Astrocyte (in vitro differentiated cells and primary cell): ENCODE measurements around the gene ZNF605. TPM values are rescaled to one million over a fixed set of nuclear protein-coding genes. Genes with fewer than 3 reads are reported as not detected.

Experiments used
- DNase-seq: peaks from one replicate; pipeline ENCODE4 v3.0.0-alpha.2; 2010; ENCODE audit warnings: low read depth
- FAIRE-seq: peaks from 2 replicates; lab custom pipeline; 2011; peaks lifted over from hg19 to GRCh38; lab: Jason Lieb, UNC
- H2AFZ ChIP-seq: 2 replicates; pipeline ENCODE4 v1.6.0; 2012; ENCODE audit warnings: low read depth, low read length, inconsistent platforms
- H3K27ac ChIP-seq: 2 replicates; pipeline ENCODE4 v1.5.1; 2011; ENCODE audit warnings: low read depth, low read length, inconsistent platforms
- H3K27me3 ChIP-seq: 2 replicates; pipeline ENCODE4 v1.6.0; 2011; ENCODE audit warnings: low read length, inconsistent platforms; ENCODE audit not compliant: insufficient read depth
- H3K36me3 ChIP-seq: 2 replicates; pipeline ENCODE4 v1.5.1; 2011; ENCODE audit warnings: low read length, inconsistent platforms; ENCODE audit not compliant: insufficient read depth
- H3K4me1 ChIP-seq: 2 replicates; pipeline ENCODE4 v1.5.1; 2011; ENCODE audit warnings: low read length, inconsistent platforms; ENCODE audit not compliant: insufficient read depth
- H3K4me2 ChIP-seq: 2 replicates; pipeline ENCODE4 v1.6.0; 2012; ENCODE audit warnings: low read length, inconsistent platforms
- H3K4me3 ChIP-seq: 2 replicates; pipeline ENCODE4 v1.5.1; 2011; ENCODE audit warnings: low read depth, mild to moderate bottlenecking, low read length, inconsistent platforms; ENCODE audit not compliant: insufficient read depth
- H3K79me2 ChIP-seq: 2 replicates; pipeline ENCODE4 v1.6.0; 2012; ENCODE audit warnings: mild to moderate bottlenecking, low read length, inconsistent platforms; ENCODE audit not compliant: insufficient read depth
- H3K9ac ChIP-seq: 2 replicates; pipeline ENCODE4 v1.6.0; 2012; ENCODE audit warnings: mild to moderate bottlenecking, low read length, inconsistent platforms
- H3K9me3 ChIP-seq: 2 replicates; pipeline ENCODE4 v1.5.1; 2012; ENCODE audit warnings: low read depth, mild to moderate bottlenecking, low read length, inconsistent platforms; ENCODE audit not compliant: insufficient read depth
- H4K20me1 ChIP-seq: 2 replicates; pipeline ENCODE4 v1.6.0; 2012; ENCODE audit warnings: low read length, inconsistent platforms; ENCODE audit not compliant: insufficient read depth
- H3K27ac Mint-ChIP-seq: one replicate; pipeline ENCODE4 v1.8.0; 2021; ENCODE audit warnings: mild to moderate bottlenecking, mixed read lengths; ENCODE audit not compliant: unreplicated experiment
- H3K27me3 Mint-ChIP-seq: one replicate; pipeline ENCODE4 v1.8.0; 2021; ENCODE audit warnings: low read depth, mixed read lengths; ENCODE audit not compliant: unreplicated experiment
- H3K36me3 Mint-ChIP-seq: one replicate; pipeline ENCODE4 v1.8.0; 2021; ENCODE audit warnings: low read depth, mixed read lengths; ENCODE audit not compliant: unreplicated experiment
- H3K4me1 Mint-ChIP-seq: one replicate; pipeline ENCODE4 v1.8.0; 2021; ENCODE audit warnings: low read depth, mixed read lengths; ENCODE audit not compliant: unreplicated experiment
- H3K4me3 Mint-ChIP-seq: one replicate; pipeline ENCODE4 v1.8.0; 2021; ENCODE audit warnings: mild to moderate bottlenecking, moderate library complexity, mixed read lengths; ENCODE audit not compliant: unreplicated experiment
- H3K9me3 Mint-ChIP-seq: one replicate; pipeline ENCODE4 v1.8.0; 2021; ENCODE audit warnings: mild to moderate bottlenecking, mixed read lengths; ENCODE audit not compliant: unreplicated experiment
- CTCF ChIP-seq: IDR thresholded peaks from 2 replicates; pipeline ENCODE4 v1.5.1; 2011; ENCODE audit warnings: low read depth, mild to moderate bottlenecking, inconsistent platforms, low read length, moderate library complexity; ENCODE audit not compliant: insufficient read depth
- EZH2 ChIP-seq: IDR thresholded peaks from 2 replicates; pipeline ENCODE4 v1.6.1; 2012; ENCODE audit warnings: mild to moderate bottlenecking, low read length, inconsistent platforms; ENCODE audit not compliant: insufficient read depth
- total RNA-seq: library from RNA; stranded (reverse); gene quantifications from 2 replicates; pipeline ENCODE4 v1.2.1, GENCODE V29; 2021

ZNF605 gene
- total RNA-seq, 1 donor from 2014 or later = 16.2 TPM

GRCh38 chr12:132874175-132874574 lies 81.9 kb downstream of the ZNF605 start:
- Histone ChIP-seq H3K4me2 (no peak overlapping the region), H4K20me1 (peaks cover 32% of the 10 kb centered on the region), H3K9ac (no peak overlapping the region), H3K4me1 (no peaks in the 10 kb centered on the region), H2AFZ (no peak overlapping the region), H3K27me3 (no peaks in the 10 kb centered on the region), H3K27ac (no peak overlapping the region), H3K9me3 (no peaks in the 10 kb centered on the region), H3K36me3 (peaks cover 38% of the 10 kb centered on the region), H3K4me3 (no peak overlapping the region), H3K79me2 (peaks cover 18% of the 10 kb centered on the region)
- Mint-ChIP-seq H3K4me3 (no peak overlapping the region), H3K27me3 (no peaks in the 10 kb centered on the region), H3K27ac (no peak overlapping the region), H3K4me1 (no peaks in the 10 kb centered on the region), H3K36me3 (peaks cover 29% of the 10 kb centered on the region), H3K9me3 (no peaks in the 10 kb centered on the region)
- FAIRE-seq (no peak), DNase-seq (no peak)
- TF ChIP-seq CTCF (no peak), EZH2 (no peak)

DNA sequence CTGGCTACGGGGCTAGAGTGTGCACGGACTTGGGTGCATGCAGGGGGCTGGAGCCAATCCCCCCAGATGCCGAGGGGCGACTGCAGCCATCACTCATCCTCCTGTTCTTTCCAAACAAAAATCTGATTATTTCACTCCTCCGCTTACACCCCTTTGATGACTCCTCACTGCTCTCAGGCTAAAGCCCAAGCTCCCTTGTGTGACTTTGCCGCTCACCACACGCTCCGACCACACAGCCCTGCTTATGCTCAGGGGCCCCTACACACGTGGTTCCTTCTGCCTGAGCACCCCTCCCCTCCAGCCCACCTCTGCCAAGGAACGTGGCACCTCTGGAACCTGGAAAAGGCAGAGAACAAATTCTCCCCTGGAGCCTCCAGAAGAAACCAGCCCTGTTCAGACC lies 82.4 kb downstream of the ZNF605 start:
- H3K36me3 ChIP-seq = peaks cover 39% of the 10 kb centered on the region
- Mint-ChIP-seq H3K4me3 (no peak overlapping the region), H3K27ac (no peak overlapping the region)

More for the DNA sequence above, 82.4 kb downstream of the ZNF605 start:
- H3K27me3 ChIP-seq = no peaks in the 10 kb centered on the region
- Mint-ChIP-seq H3K4me1 (no peaks in the 10 kb centered on the region), H3K36me3 (peaks cover 29% of the 10 kb centered on the region), H3K27me3 (no peaks in the 10 kb centered on the region), H3K9me3 (no peaks in the 10 kb centered on the region)
- FAIRE-seq (no peak), DNase-seq (no peak)
- no peak overlapping the region for H2AFZ ChIP-seq
- no peak overlapping the region for H3K4me3 ChIP-seq
- no peak for TF ChIP-seq EZH2
- no peak for TF ChIP-seq CTCF
- no peak overlapping the region for H3K9ac ChIP-seq
- no peak overlapping the region for H3K27ac ChIP-seq
- H3K4me1 ChIP-seq = no peaks in the 10 kb centered on the region
- no peak overlapping the region for H3K4me2 ChIP-seq
- H3K9me3 ChIP-seq = no peaks in the 10 kb centered on the region
- H3K79me2 ChIP-seq = peaks cover 18% of the 10 kb centered on the region
- peaks cover 32% of the 10 kb centered on the region for H4K20me1 ChIP-seq
